T-helper 9 cell (primary cell): ENCODE results near the gene CLCF1.

ENCODE experiments used
- DNase-seq: peaks from one replicate; pipeline ENCODE4 v3.0.0-alpha.2; 2020
- total RNA-seq, 2 donors: gene quantifications; one replicate each; lab custom pipeline; 2026; lab: John Stamatoyannopoulos, UW

CLCF1 gene
- total RNA-seq, result 4.8 to 7.5 reads per million in 2 donors

DNA sequence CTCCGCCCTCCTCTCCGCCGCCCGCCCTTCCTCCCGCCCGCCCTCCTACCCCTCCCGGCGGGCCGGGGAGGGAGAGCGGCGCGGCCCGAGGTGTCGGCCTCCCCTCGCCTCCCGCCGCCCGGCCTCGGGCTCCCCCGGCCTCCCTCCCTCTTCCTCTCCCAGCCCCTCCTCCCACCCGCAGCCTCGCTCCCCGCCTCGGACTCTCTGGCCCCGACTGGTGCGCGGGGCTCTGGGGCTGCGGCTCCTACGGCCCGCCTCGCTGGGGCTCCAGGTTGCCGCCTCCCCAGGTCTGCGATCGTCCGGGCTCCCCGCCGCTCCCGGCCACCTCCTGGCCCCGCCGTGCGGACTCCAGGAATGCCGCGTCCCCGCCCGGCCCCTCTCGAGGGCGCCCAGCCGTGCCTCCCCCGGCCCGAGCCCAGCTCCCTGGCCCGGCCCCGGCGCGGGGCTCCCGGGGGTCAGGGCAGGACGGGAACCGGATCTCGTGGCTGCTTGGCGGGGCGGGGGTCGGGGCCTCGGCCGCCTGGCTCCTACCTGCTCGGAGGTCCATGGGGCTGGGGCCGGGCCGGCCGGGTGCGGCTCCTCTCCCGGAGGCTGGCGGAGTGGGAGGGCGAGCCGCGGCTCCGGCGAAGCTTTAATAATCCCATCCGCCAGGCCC lies at the start of gene CLCF1:
Gene CLCF1 (minus strand): TSS at position 606 of the 655 bp plus-strand sequence. CDS start 59 bp downstream, at position 547.
- no peak for DNase-seq

DNA sequence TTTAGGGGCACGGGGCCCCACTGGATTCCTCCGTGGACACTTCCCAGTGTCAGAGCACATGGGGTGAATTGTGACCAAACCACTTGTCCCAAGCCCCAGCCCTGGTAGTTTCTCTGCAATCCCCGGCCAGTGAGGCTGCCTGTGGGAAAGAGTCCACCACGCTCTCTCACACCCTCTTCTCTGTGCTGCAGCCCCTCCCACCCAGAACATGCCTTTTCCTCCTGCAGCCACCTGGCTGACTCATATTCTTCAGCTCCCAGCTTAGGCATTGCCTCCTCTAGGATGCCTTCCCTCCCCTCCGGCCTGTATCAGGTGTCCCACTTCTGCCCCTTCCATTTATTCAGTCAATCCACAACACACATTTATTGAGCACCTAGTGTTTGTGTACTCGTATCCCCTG lies 49.5 kb upstream of the CLCF1 start:
- DNase-seq, result no peak

DNA sequence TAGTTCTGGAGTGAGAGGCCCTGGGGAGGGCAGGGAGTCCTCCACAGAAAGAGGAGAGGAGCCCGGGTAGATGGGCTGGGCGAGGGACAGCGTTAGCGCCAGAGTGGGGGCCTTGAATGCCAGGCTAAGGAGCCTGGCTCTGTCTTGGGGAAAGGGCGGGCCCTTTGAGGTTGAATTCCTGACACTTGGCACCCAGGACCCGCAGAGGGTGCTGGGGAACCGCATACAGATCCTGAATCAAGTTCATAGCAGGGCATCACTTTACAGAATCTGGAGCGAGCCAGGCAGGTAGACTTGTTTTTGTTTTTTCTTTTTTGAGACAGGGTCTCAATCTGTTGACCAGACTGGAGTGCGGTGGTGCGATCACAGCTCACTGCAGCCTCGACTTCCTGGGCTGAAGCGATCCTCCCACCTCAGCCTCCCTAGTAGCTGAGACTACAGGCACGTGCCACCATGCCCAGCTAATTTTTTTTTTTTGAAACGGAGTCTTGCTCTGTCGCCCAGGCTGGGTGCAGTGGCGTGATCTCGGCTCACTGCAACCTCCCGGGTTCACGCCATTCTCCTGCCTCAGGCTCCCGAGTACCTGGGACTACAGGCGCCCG lies 48.1 kb upstream of the CLCF1 start:
- no peak for DNase-seq

DNA sequence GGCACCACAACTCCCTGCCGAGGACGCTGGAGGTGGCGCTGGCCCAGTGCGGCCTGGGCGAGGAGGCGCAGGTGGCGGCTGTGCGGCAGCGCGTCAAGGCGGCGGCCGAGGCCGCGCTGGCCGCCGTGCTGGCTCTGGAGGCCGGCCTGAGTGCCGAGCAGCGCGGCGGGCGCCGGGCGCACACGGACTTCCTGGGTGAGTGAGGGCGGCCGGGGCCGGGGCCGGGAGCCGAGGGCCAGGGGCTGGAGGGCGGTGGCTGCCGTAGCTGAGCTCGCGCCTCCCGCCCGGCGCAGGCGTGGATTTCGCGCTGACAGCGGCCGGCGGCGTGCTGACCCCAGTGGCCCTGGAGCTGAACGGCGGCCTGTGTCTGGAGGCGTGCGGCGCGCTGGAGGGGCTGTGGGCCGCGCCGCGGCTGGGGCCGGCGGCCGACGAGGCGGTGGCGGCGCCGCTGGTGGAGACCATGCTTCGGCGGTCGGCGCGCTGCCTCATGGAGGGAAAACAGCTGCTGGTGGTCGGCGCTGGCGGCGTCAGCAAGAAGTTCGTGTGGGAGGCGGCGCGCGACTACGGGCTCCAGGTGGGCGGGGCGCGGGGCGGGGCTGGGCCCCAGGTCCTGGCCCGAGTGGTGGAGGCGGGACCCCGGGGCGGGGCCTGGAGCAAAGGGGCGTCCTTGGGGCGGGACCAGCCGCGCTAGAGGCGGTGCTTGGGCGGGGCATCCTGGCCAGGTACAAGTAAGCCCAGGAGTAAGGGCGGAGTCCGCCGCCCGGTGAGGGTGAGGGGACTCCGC lies 47.4 kb upstream of the CLCF1 start:
- peak; percentile 99 for DNase-seq

DNA sequence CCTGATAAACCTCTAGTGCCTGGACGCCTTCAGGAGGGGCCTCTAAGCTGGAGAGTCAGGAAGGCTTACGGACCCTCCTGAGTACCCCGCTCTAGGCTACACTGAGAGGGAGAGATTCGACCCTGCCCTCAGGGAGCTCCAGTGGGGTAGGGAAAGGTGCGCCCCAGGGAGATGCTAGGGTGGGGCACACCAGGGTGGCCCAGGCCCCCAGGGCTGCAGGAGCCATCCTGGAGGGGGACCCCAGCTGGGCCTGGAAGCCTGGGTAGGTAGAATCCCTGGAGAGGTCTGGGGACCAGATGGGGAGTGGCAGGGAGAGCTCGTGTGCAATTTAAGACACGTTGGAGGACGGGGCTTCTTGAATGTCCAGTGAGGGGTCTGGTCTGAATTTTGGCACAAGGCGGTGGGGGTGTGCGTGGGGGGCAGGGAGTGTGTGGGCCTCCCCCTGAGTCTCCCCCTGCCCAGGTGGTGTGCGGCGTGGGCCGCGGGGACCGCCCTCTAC lies 46.8 kb upstream of the CLCF1 start:
- DNase-seq, result no peak

DNA sequence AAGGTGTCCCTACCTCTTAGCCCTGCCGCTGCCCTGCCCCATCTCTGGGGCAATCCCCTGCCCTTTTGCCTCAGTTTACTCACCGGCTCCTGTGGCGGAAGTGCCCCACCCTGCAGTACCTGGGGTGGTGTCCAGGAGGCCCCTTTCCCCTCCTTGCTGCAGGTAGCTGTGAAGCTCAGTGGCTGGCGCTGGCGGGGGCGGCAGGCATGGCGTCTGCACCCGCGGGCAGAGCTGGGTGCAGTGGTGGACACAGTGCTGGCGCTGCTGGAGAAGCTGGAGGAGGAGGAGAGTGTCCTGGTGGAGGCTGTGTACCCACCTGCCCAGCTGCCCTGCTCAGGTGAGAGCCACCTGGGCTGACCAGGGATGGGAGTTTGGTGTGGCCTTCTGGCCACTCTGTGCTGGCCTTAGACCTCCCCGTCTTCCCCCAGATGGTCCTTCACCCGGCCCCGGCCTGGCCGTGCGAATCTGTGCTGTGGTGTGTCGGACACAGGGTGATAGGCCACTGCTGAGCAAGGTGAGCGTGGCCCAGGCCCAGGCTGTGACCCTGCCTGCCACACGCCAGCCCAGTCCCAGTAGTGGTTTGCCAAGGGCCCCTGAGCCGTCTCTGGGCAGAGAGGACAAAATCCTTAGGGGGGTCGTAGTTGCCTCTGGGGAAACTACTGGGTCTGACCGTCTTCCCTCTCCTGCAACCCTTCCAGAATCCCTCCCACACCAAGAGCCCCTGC lies 46.1 kb upstream of the CLCF1 start:
- no peak for DNase-seq

DNA sequence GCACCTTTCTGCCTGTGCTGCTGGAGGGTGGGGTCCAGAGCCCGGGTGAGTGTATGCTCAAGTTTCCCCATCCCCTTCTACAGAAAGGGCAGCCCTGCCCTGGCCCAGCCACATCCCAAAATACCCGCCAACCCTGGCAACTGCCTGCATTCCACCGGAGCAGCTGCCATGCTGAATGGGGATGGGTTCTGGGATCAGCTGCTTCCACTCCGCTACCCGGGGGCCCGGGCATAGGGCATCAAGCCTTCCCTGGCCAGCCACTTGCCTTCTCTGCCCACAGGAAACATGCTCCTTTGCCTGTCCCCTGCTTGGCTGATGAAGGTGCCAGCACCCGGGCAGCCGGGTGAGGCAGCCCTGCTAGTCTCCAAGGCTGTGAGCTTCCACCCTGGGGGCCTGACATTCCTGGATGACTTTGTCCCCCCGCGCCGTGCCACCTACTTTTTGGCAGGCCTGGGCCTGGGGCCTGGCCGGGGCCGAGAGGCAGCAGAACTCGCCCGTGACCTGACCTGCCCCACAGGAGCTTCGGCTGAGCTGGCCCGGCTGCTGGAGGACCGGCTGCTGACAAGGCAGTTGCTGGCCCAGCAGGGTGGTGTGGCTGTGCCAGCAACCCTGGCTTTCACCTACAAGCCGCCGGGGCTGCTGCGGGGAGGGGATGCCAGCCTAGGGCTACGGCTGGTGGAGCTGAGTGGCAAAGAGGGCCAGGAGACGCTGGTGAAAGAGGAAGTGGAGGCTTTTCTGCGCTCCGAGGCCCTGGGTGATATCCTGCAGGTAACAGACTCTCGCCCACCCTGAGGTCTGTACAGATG lies 45.3 kb upstream of the CLCF1 start:
- DNase-seq, result no peak

DNA sequence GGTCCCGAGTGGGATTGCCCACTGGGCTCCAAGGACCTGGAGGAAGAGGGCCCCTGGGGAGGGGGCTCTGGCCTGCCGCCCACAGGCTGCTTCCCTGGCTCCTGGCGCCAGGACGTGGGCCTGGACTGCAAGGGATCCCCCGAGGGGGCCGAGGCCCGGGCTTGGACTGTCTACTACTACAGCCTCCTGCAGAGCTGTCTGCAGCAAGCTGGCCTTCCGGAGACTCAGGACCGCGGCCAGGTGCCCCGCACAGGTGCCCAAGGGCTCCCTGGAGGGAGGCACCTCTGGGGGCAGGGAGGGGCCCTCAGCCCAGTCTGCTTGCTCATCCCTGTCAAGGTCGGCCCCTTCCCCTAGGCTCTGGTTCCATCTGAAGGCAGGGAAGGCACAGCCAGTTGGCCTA lies 44.0 kb upstream of the CLCF1 start:
- DNase-seq, result no peak

DNA sequence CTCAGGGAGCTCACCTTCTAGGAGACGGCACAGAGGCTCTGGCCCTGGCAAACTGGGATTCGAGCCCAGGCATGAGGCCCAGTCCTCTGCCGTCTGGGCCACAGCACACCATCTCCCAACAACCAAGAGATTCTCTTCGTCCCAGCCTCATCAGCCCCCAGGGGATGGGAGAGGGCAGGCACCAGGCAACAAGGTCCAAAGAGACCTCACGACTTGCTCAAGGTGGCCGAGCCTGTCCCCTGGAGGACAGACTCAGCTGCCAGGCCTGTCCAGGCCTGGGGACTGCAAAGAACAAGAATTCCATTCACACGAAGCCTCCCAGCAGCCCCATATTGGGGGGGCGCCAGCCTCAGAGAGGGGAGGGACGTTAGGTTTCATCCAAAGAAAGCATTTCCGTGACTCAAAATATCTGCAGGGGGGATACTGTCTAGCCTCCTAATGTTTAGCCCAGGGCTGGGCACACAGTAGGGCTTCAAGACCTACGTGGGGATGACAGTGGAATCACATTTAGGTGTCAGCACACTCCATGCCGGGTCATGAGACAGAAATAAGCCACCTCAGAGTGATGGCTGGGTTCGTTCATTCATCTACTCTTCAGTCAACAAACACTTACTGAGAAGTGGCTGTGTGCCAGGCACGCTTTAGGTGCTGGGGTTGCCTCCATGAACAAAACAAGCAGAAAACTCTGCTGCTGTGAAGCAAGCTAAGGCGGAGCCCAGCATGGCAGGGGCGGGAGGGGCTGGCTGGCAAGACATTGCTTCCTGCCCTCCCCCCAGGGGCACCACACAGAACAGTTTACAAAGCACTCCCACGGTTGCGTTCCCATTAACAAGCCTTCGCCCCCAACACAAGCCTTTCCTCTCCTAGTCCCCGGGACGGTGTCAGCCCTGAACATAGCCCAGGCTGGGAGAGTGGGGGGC lies 43.3 kb upstream of the CLCF1 start:
- DNase-seq, result peak; percentile 69

DNA sequence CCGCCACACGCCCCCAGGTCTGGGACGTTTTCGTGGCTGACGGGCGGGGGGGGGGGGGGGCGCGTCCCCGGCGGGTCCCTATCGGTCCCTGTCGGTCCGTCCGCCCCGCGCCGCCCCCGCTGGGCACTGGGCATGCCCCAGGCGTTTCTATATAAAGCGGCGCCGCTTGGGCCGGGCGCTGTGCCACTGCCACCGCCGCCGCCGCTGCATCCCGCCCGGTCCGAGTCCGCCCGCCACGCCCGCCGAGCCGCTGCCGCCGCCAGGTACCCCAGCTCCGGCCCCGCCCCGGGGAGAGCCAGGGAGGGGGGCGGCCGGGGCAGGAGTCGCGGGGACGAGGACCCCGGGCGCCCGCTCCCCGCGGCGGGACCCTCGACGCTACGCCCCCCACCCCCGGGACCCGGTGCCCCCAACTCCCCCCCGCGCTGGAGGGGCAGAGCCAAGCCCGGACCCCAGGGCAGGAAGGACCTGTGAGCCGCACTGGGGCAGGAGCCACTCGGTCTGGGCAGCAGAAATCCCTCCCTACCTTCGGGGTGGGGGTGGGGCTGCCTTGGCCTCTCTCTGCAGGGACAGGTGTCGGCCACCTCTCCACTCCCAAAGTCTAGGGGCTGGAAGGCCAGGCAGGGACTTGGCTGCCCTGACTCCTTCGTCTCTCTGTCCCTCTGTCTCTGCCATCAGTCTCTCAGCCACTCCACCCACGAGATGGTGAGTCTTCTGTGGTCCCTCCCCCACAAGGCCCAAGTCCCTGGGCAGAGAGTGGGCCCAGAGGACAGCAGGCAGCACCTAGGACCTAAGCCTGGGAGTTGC lies 42.3 kb upstream of the CLCF1 start, which contains the start of gene CARNS1:
Gene CARNS1 (plus strand): TSS at position 178 of the 804 bp plus-strand sequence. CDS start 522 bp downstream, at position 700.
- no peak for DNase-seq

DNA sequence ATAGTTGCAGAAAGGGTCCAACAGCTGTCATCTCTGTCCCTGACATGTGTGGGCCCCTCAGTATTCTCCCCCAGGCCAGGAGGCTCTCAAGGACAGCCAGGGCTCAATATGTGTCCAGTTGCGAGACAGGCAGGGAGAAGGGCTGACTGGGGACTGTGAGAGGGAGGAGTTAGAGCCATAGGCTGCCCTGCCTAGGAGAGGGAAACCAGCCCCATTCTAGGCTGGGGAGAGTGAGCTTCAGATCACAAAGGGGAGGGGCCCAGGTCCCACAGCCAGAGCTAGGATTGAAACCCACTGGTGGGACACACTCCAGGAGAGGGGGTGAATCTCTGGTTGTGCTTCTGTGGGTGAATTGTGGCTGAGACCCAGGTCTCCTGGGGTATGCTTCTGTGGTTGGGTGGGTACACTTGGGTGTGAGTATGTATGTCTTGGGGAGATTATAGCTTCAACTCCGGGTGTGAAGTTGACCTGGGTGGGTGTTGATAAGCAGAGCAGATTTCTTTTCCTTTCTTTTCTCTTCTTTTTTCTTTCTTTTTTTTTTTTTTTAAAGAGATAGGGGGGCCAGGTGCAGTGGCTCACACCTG lies 40.0 kb upstream of the CLCF1 start:
- DNase-seq, result no peak

DNA sequence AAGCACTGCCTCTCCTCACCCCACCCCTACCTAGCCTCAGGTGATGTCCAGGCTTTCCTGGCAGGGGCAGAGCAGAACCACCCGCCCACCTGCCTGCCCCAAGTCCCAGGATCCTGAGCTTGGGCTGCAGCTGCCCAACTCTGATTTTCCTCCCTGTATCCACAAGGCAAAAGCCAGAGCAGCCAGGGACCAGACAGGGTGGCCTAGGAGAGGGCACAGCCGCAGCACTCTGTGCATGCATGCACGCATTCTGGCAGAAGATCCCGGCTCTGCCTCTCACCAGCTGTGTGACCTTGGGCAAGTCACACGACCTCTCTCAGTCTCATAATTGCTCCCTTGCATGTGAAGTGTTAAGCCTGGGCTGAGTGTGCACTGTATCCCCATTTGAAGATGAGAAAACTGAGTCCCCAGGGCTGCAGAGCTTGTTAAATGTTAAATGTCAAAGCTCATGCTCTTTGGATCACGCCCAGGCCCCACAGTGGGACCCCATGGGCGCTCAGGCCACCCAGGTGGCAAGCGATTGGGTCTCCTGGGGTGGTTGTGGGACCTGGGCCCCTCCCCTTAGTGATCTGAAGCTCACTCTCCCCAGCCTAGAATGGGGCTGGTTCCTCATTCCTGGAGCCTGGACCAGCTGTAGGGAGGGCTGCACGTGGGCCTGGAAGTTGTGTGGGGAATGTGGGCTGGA lies 39.2 kb upstream of the CLCF1 start:
- DNase-seq, result no peak

DNA sequence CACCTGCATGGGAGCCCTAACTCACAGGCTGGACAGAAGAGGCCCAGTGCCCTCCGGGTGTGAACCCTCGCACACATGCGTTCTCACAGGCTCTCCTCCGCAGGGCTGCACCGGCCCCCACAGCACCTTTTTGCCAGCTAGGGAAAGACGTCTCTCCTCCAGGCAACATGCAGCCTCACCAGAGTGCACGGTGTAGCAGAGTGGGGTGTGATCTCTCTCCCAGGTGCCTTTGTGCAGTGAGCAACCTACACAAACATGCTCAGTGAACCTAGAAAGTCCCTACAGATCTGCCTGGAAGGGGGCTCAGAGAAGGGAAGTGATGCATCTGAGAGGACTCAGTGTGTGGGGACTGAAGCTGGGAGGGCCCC lies 38.4 kb upstream of the CLCF1 start:
- no peak for DNase-seq

DNA sequence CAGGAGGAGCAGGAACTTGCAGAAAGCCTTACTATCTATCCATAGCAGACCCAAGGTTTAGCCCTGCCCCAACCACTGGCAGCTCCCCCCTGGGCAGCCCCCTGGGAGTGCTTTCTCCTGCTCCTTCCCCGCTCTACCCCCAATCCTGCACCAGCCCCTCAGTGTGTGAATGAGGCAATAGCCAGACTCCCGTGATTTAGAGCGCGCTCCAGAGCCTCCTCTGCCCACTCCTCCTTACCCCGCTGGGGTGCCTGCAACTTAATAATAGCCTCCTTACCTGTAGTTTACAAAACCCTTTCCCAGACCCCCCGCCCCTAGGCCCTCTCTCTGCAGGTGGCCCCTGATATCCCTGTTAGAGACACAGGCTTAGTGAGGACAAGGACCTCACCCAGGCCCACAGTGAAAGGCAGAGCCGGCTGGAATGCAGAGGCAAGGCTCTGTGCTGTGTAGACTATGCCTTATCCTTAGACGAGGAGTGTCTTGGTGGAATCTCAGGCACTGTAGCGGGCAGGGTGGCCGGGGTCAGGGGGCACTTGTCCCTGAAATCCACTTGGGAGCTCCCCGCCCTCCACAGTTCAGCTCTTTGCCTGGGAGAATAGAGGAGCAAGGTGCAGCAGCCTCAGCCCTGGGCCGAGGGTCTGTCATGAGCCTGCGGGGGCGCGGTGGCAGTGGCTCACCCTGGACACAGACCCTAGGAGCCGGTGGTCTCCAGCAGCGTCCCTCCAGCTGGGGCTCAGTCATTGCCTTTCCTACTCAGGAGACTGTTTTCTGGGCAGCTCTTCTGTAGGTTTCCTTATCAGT lies 37.8 kb upstream of the CLCF1 start:
- no peak for DNase-seq

DNA sequence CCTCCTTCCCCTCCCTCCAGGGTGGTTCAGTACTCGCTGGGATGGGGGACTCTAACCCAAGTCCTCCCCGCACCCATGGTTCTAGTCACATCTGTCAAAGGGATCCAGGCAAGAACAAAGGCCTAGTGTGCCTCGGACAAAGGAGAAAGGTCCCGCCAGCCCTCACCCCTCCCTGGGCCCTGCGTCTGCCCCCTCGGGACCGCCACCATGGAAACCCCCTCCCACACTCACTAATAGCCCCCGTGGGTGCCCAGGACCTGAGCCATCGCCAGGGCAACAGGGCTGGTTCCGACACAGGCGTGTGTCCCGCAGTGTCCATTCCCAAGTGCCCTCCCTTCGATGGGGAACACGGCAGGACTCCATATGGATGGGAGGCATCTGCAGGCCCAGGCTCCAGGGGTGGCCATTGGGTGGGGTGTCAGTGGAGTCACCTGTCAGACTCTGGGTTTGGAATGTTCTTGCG lies 37.0 kb upstream of the CLCF1 start:
- no peak for DNase-seq

DNA sequence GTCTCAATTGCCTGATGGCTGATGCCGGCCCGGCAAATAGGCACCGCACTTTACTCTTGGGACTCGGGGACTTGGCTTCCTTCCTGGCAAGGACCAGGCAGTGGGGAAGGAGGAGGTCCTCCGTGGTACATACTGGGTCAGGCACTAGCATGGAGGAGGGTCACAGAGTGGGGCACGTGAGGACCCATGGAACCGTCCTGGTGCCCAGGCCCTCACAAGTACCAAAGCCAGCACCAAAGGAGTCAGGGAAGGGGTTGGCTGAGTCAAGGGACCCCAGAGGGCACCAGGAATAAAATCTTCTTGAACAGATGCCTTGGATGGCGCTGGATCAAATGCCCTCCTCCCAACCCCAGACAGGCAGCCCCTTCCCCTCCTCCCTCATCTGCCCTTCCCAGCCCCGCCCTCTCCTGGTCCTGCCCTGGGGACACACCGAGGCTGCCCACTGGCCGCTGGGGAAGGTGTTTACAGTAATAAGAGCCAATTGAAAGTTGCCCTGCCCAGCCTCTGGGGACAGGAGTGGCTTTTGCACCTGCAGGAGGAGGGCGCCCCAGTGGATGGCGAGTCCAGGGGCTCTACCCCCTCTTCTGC lies 36.5 kb upstream of the CLCF1 start:
- no peak for DNase-seq

DNA sequence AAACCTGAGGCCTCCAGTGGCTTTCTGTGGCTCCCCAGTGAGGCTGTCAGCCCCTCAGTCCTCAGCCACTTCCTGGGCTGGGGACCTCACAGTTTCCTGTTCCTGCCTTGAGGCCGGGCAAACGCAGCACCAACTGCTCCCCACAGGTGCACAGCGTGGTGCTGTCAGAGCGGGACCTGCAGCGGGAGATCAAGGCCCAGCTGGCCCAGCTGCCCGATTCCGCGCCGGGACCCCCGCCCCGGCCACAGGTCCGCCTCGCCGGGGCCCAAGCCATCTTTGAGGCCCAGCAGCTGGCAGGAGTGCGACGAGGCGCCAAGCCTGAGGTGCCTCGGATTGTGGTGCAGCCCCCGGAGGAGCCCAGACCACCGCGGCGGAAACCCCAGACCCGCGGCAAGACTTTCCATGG lies 35.9 kb upstream of the CLCF1 start:
- peak; percentile 60 for DNase-seq
